Endothelial cell of umbilical vein (primary cell): Measurements from ENCODE around the gene PAPPA. TPM values are rescaled to one million over a fixed set of nuclear protein-coding genes. Genes with fewer than 3 reads are reported as not detected.

Experiments used
- BruUV-seq: library from RNA; stranded (reverse); fragments of 400-500 nt; replicated peaks from 2 replicates; lab custom pipeline; 2021; lab: Mats Ljungman, UMichigan
- CTCF ChIA-PET: fragments of 300-600, 350-600 bp; sonication (Branson Sonifier 250); formaldehyde crosslinking; loops from one replicate; lab custom pipeline; 2021; ENCODE audit warnings: antibody characterized with exemption, inconsistent platforms; lab: Charles Lee
- POLR2A ChIA-PET: fragments of 300-600, 350-600 bp; sonication (Branson Sonifier 250); formaldehyde crosslinking; loops from one replicate; lab custom pipeline; 2021; ENCODE audit warnings: antibody characterized with exemption, inconsistent platforms; lab: Charles Lee
- DNase-seq: peaks from one replicate; pipeline ENCODE4 v3.0.0-alpha.2; 2011; ENCODE audit warnings: low read depth, low spot score
- FAIRE-seq: peaks from 2 replicates; lab custom pipeline; 2011; peaks lifted over from hg19 to GRCh38; lab: Jason Lieb, UNC
- H2AFZ ChIP-seq: 2 replicates; pipeline ENCODE4 v1.6.0; 2012; ENCODE audit warnings: low read depth, low read length, control low read depth, inconsistent platforms
- H3K27ac ChIP-seq: 2 replicates; pipeline ENCODE4 v1.5.1; 2011; ENCODE audit warnings: low read depth, mild to moderate bottlenecking, control low read depth, low read length, moderate library complexity; ENCODE audit not compliant: insufficient read depth
- H3K27me3 ChIP-seq, 2 experiments: 2 replicates each; pipeline versions ENCODE4 v1.6.0 to v1.6.1; 2011; ENCODE audit warnings: low read length in 2 of 2, mixed read lengths in 1 of 2; ENCODE audit not compliant: control insufficient read depth in 2 of 2, insufficient read depth in 2 of 2
- H3K36me3 ChIP-seq, 2 experiments: 2 replicates in 1 of 2; 3 replicates in 1 of 2; pipeline ENCODE4 v1.5.1; 2011; ENCODE audit warnings: low read length in 2 of 2, mild to moderate bottlenecking in 1 of 2, moderate library complexity in 1 of 2; ENCODE audit not compliant: control insufficient read depth in 2 of 2, insufficient read depth in 2 of 2; ENCODE audit errors: extremely low read depth in 1 of 2
- H3K4me1 ChIP-seq: 3 replicates; pipeline ENCODE4 v1.5.1; 2011; ENCODE audit warnings: mild to moderate bottlenecking, low read length; ENCODE audit not compliant: control insufficient read depth, insufficient read depth; ENCODE audit errors: extremely low read depth
- H3K4me2 ChIP-seq: 2 replicates; pipeline ENCODE4 v1.6.1; 2011; ENCODE audit warnings: low read length, control low read depth, mixed read lengths; ENCODE audit not compliant: insufficient read depth
- H3K4me3 ChIP-seq, 3 experiments: fragments of 200-600 bp in 1 of 3; sonication (generic), shearing (Covaris generic) in 1 of 3; replicated peaks in 1 of 3; 2 replicates each; pipeline ENCODE4 v1.5.1; 2011 to 2016; ENCODE audit warnings: control low read depth in 3 of 3, low read length in 3 of 3, mild to moderate bottlenecking in 2 of 3, inconsistent platforms in 1 of 3, low read depth in 1 of 3, moderate library complexity in 1 of 3; ENCODE audit not compliant: insufficient read depth in 1 of 3
- H3K79me2 ChIP-seq: 2 replicates; pipeline ENCODE4 v1.6.0; 2012; ENCODE audit warnings: low read length, inconsistent platforms; ENCODE audit not compliant: control insufficient read depth, insufficient read depth
- H3K9ac ChIP-seq: replicated peaks from 2 replicates; pipeline ENCODE3; 2011; ENCODE audit warnings: low read length, control low read depth; ENCODE audit not compliant: insufficient read depth; ENCODE audit errors: extremely low read depth
- H3K9me1 ChIP-seq: replicated peaks from 3 replicates; pipeline ENCODE4 v1.6.0; 2011; ENCODE audit warnings: mild to moderate bottlenecking, low read length; ENCODE audit not compliant: control insufficient read depth, insufficient read depth; ENCODE audit errors: extremely low read depth
- H3K9me3 ChIP-seq: replicated peaks from 2 replicates; pipeline ENCODE4 v1.5.1; 2012; ENCODE audit warnings: low read length, inconsistent platforms; ENCODE audit not compliant: control insufficient read depth, insufficient read depth
- H4K20me1 ChIP-seq: replicated peaks from 2 replicates; pipeline ENCODE3; 2011; ENCODE audit warnings: mild to moderate bottlenecking, low read length; ENCODE audit not compliant: control insufficient read depth, insufficient read depth; ENCODE audit errors: extremely low read depth
- EZH2 ChIP-seq: IDR thresholded peaks from 2 replicates; pipeline ENCODE4 v1.6.1; 2012; ENCODE audit warnings: borderline replicate concordance, low read depth, mild to moderate bottlenecking, moderate library complexity, low read length, inconsistent platforms; ENCODE audit not compliant: severe bottlenecking
- FOS ChIP-seq: IDR thresholded peaks from 2 replicates; pipeline ENCODE4 v1.6.1; 2011; ENCODE audit warnings: mild to moderate bottlenecking, low read length, moderate library complexity, borderline replicate concordance; ENCODE audit not compliant: insufficient read depth
- GATA2 ChIP-seq: IDR thresholded peaks from 2 replicates; pipeline ENCODE4 v1.7.0; 2011; ENCODE audit warnings: low read depth, mild to moderate bottlenecking, moderate library complexity, mixed read lengths, low read length; ENCODE audit not compliant: insufficient read length, insufficient read depth
- JUN ChIP-seq: IDR thresholded peaks from 2 replicates; pipeline ENCODE4 v1.6.1; 2011; ENCODE audit warnings: borderline replicate concordance, low read depth; ENCODE audit not compliant: insufficient read length, insufficient read depth
- MAX ChIP-seq: IDR thresholded peaks from 2 replicates; pipeline ENCODE4 v1.6.1; 2011; ENCODE audit not compliant: insufficient read depth, insufficient read length
- MYC ChIP-seq: IDR thresholded peaks from one replicate; pipeline ENCODE4 v1.6.1; 2011; ENCODE audit warnings: mild to moderate bottlenecking, low read depth, low read length
- POLR2A ChIP-seq: IDR thresholded peaks from 2 replicates; pipeline ENCODE4 v1.6.1; 2012; ENCODE audit warnings: low read depth, mild to moderate bottlenecking, control low read depth, low read length
- POLR2AphosphoS5 ChIP-seq: IDR thresholded peaks from 2 replicates; pipeline ENCODE4 v1.6.1; 2012; ENCODE audit warnings: low read depth, mild to moderate bottlenecking, control low read depth, low read length, moderate library complexity; ENCODE audit not compliant: insufficient read depth
- dilution Hi-C: fragments of 300-500 bp; cut with MboI; formaldehyde crosslinking; loops from one replicate; pipeline ENCODE4 v1.15.0; 2019; ENCODE audit warnings: low sequenced_read_pairs; ENCODE audit not compliant: extremely low pct_ligation_motif_present
- intact Hi-C: fragments of 100-400 bp; cut with micrococcal nuclease; formaldehyde crosslinking; loops from one replicate; pipeline ENCODE4 v1.10.0; 2022
- polyA plus RNA-seq, 4 experiments: library from polyadenylated mRNA; depleted of rRNA in 3 of 4; stranded (reverse) in 3 of 4; unstranded in 1 of 4; fragments of >200 nt; gene quantifications; 2 replicates each; pipeline versions ENCODE4 v1.2.1 to v1.2.3, GENCODE V29; 2011 to 2012; ENCODE audit warnings: missing spikeins in 1 of 4
- total RNA-seq: library from RNA; stranded (reverse); gene quantifications from 2 replicates; pipeline ENCODE4 v1.2.3, GENCODE V29; 2021
- TF ChIP-seq, protein P1 (sequence below), 2 donors: IDR thresholded peaks; 1 replicate in 1 of 2; 2 replicates in 1 of 2; pipeline ENCODE4 v1.5.1; 2011; ENCODE audit warnings: low read length in 2 of 2, mild to moderate bottlenecking in 2 of 2, moderate library complexity in 2 of 2, control low read depth in 1 of 2, inconsistent platforms in 1 of 2, low read depth in 1 of 2; ENCODE audit not compliant: insufficient read depth in 1 of 2; ENCODE audit errors: extremely low read depth in 1 of 2

PAPPA gene
- total and polyA plus RNA-seq, 2 donors (not counting 3 experiments of a cell fraction or from before 2014, with no cell fraction given): 0.13 to 0.41 TPM

- Histone ChIP-seq H3K9me3 (no peaks in the 10 kb centered on the region), H3K36me3 (no peaks in the 10 kb centered on the region), H4K20me1 (no peaks in the 10 kb centered on the region), H3K27ac (no peak overlapping the region), H3K27me3 (no peaks in the 10 kb centered on the region), H3K4me3 (no peak overlapping the region), H3K9ac (no peak overlapping the region), H3K4me1 (no peaks in the 10 kb centered on the region), H3K79me2 (no peaks in the 10 kb centered on the region), H2AFZ (no peak overlapping the region), H3K9me1 (no peaks in the 10 kb centered on the region), H3K4me2 (no peak overlapping the region)
- DNase-seq (no peak), FAIRE-seq (no peak)
- CTCF ChIA-PET: no interaction called here
- TF ChIP-seq, protein P1, sequence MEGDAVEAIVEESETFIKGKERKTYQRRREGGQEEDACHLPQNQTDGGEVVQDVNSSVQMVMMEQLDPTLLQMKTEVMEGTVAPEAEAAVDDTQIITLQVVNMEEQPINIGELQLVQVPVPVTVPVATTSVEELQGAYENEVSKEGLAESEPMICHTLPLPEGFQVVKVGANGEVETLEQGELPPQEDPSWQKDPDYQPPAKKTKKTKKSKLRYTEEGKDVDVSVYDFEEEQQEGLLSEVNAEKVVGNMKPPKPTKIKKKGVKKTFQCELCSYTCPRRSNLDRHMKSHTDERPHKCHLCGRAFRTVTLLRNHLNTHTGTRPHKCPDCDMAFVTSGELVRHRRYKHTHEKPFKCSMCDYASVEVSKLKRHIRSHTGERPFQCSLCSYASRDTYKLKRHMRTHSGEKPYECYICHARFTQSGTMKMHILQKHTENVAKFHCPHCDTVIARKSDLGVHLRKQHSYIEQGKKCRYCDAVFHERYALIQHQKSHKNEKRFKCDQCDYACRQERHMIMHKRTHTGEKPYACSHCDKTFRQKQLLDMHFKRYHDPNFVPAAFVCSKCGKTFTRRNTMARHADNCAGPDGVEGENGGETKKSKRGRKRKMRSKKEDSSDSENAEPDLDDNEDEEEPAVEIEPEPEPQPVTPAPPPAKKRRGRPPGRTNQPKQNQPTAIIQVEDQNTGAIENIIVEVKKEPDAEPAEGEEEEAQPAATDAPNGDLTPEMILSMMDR (IDR thresholded peaks at IDR 0.05; ENCODE audit: extremely low read depth in 1 of 2, insufficient read depth in 1 of 2, low read depth in 1 of 2, low read length in 2 of 2): no peak
- TF ChIP-seq GATA2 (no peak), POLR2AphosphoS5 (no peak), JUN (no peak), FOS (no peak), MAX (no peak), EZH2 (no peak), MYC (no peak), POLR2A (no peak)
- dilution Hi-C loops: no loop called here
- BruUV-seq: no TSS peak
- intact Hi-C loops: no loop called here
- POLR2A ChIA-PET: no interaction called here
Measured at GRCh38 chr9:116350213-116350612, 196.6 kb downstream of the PAPPA start.
